ENCODE data around the gene ARFGAP3. TPM values are rescaled to one million over a fixed set of nuclear protein-coding genes. Genes with fewer than 3 reads are reported as not detected.

ARFGAP3 gene
- total and polyA plus RNA-seq, 4 donors, result 25.8 to 42.9 (median 42.3) TPM

- H3K9ac ChIP-seq (ENCODE audit: insufficient read depth in 1 of 2, low read length in 2 of 2), result no peak overlapping the region
- peaks cover 4 to 25% (median 5%) of the 10 kb centered on the region in 4 donors for H3K36me3 ChIP-seq (ENCODE audit: control insufficient read depth in 4 of 4, insufficient read depth in 4 of 4, low read length in 4 of 4)
- ATAC-seq (ENCODE audit: insufficient read depth, low FRiP score) (no peak), DNase-seq (no peak)
- H3K4me1 ChIP-seq (ENCODE audit: control insufficient read depth in 5 of 5, insufficient read depth in 5 of 5, low read length in 5 of 5), result peaks cover 0 to 11% (median 0%) of the 10 kb centered on the region in 5 donors
- H3K4me3 ChIP-seq, result no peak overlapping the region
- no peaks in the 10 kb centered on the region for H3K9me3 ChIP-seq (ENCODE audit: control insufficient read depth in 4 of 4, insufficient read depth in 3 of 4, low read length in 3 of 4)
- TF ChIP-seq CTCF (IDR thresholded peaks at IDR 0.05; ENCODE audit: control extremely low read depth, extremely low read depth), result no peak
- peak overlapping the region in 1 of 2 donors; percentile 36 for H3K27ac ChIP-seq (ENCODE audit: low read depth in 1 of 2, low read length in 1 of 2)
- WGBS, 2 donors, result 90 to 91% methylated on average over 25 of the region's 25 CpGs
- no peaks in the 10 kb centered on the region for H3K27me3 ChIP-seq (ENCODE audit: control insufficient read depth in 3 of 3, insufficient read depth in 3 of 3, low read length in 2 of 3)
These were observed 63.9 kb downstream of the ARFGAP3 start for GRCh38 chr22:42792909-42793847.

- no peak overlapping the region for H3K27ac ChIP-seq (ENCODE audit: low read depth in 1 of 2, low read length in 1 of 2)
- H3K4me3 ChIP-seq, result no peak overlapping the region
- no peak for TF ChIP-seq CTCF (IDR thresholded peaks at IDR 0.05; ENCODE audit: control extremely low read depth, extremely low read depth)
- DNase-seq, result no peak
- H3K9ac ChIP-seq (ENCODE audit: insufficient read depth in 1 of 2, low read length in 2 of 2), result no peak overlapping the region
- WGBS, 2 donors, result 88 to 90% methylated on average over 13 of the region's 13 CpGs
- no peaks in the 10 kb centered on the region for H3K27me3 ChIP-seq (ENCODE audit: control insufficient read depth in 3 of 3, insufficient read depth in 3 of 3, low read length in 2 of 3)
- H3K9me3 ChIP-seq (ENCODE audit: control insufficient read depth in 4 of 4, insufficient read depth in 3 of 4, low read length in 3 of 4), result no peaks in the 10 kb centered on the region
- peaks cover 0 to 11% (median 0%) of the 10 kb centered on the region in 5 donors for H3K4me1 ChIP-seq (ENCODE audit: control insufficient read depth in 5 of 5, insufficient read depth in 5 of 5, low read length in 5 of 5)
- H3K36me3 ChIP-seq (ENCODE audit: control insufficient read depth in 4 of 4, insufficient read depth in 4 of 4, low read length in 4 of 4), result peaks cover 2 to 21% (median 3%) of the 10 kb centered on the region in 4 donors
- no peak for ATAC-seq (ENCODE audit: insufficient read depth, low FRiP score)
These were observed 64.6 kb downstream of the ARFGAP3 start for GRCh38 chr22:42792453-42792908.

GRCh38 chr22:42791721-42792452 is 65.2 kb downstream of the ARFGAP3 start:
- H3K36me3 ChIP-seq (ENCODE audit: control insufficient read depth in 4 of 4, insufficient read depth in 4 of 4, low read length in 4 of 4), result peaks cover 0 to 19% (median 2%) of the 10 kb centered on the region in 4 donors
- DNase-seq (peak; percentile 53 to 69 (median 65)), ATAC-seq (ENCODE audit: insufficient read depth, low FRiP score) (no peak)
- WGBS, 2 donors, result 72% methylated on average over 20 of the region's 20 CpGs
- peaks cover 0 to 11% (median 0%) of the 10 kb centered on the region in 5 donors for H3K4me1 ChIP-seq (ENCODE audit: control insufficient read depth in 5 of 5, insufficient read depth in 5 of 5, low read length in 5 of 5)
- no peaks in the 10 kb centered on the region for H3K27me3 ChIP-seq (ENCODE audit: control insufficient read depth in 3 of 3, insufficient read depth in 3 of 3, low read length in 2 of 3)
- no peaks in the 10 kb centered on the region for H3K9me3 ChIP-seq (ENCODE audit: control insufficient read depth in 4 of 4, insufficient read depth in 3 of 4, low read length in 3 of 4)
- no peak overlapping the region for H3K4me3 ChIP-seq
- H3K27ac ChIP-seq (ENCODE audit: low read depth in 1 of 2, low read length in 1 of 2), result no peak overlapping the region
- no peak overlapping the region for H3K9ac ChIP-seq (ENCODE audit: insufficient read depth in 1 of 2, low read length in 2 of 2)
- TF ChIP-seq CTCF (IDR thresholded peaks at IDR 0.05; ENCODE audit: control extremely low read depth, extremely low read depth), result no peak

Measured in lung (tissue), 12 donors.